CD4-positive, alpha-beta memory T cell (primary cell): Measurements from ENCODE around the gene GSTO2. TPM values are rescaled to one million over a fixed set of nuclear protein-coding genes. Genes with fewer than 3 reads are reported as not detected.

Experiments used
- CTCF ChIA-PET: fragments of 350-600 bp; sonication (Branson Sonifier 250); formaldehyde crosslinking; loops from one replicate; lab custom pipeline; 2021; ENCODE audit warnings: inconsistent platforms; ENCODE audit not compliant: partially characterized antibody; lab: Charles Lee
- POLR2A ChIA-PET: fragments of 350-600 bp; sonication (Branson Sonifier 250); formaldehyde crosslinking; loops from one replicate; lab custom pipeline; 2021; ENCODE audit not compliant: partially characterized antibody; lab: Charles Lee
- DNase-seq, 5 donors: peaks; one replicate each; pipeline versions ENCODE4 v3.0.0 to v3.0.0-alpha.2; 2020 to 2022; ENCODE audit warnings: mixed read lengths in 1 of 5
- H3K27ac ChIP-seq: one replicate; pipeline ENCODE4 v1.7.0; 2013; ENCODE audit warnings: low read depth, low read length
- H3K27me3 ChIP-seq: 2 replicates; pipeline ENCODE4 v1.7.0; 2013; ENCODE audit warnings: mild to moderate bottlenecking, low read length, moderate library complexity; ENCODE audit not compliant: insufficient read depth
- H3K36me3 ChIP-seq: 2 replicates; pipeline ENCODE4 v1.7.0; 2013; ENCODE audit warnings: mild to moderate bottlenecking, low read length, moderate library complexity; ENCODE audit not compliant: insufficient read depth
- H3K4me1 ChIP-seq: 2 replicates; pipeline ENCODE4 v1.7.0; 2013; ENCODE audit warnings: mild to moderate bottlenecking, low read length, moderate library complexity; ENCODE audit not compliant: insufficient read depth
- H3K4me3 ChIP-seq, 2 donors: one replicate each; pipeline ENCODE4 v1.7.0; 2013; ENCODE audit warnings: low read length in 2 of 2, mild to moderate bottlenecking in 1 of 2
- H3K9me3 ChIP-seq, 2 donors: one replicate each; pipeline ENCODE4 v1.7.0; 2013; ENCODE audit warnings: low read length in 2 of 2, control low read depth in 1 of 2; ENCODE audit not compliant: control insufficient read depth in 1 of 2
- H3K27ac Mint-ChIP-seq, 7 donors: one replicate each; pipeline ENCODE4 v1.8.0; 2020 to 2021; ENCODE audit warnings: mixed read lengths in 7 of 7, mild to moderate bottlenecking in 6 of 7, inconsistent platforms in 3 of 7, moderate library complexity in 3 of 7
- H3K27me3 Mint-ChIP-seq, 2 donors: one replicate each; pipeline ENCODE4 v1.8.0; 2020 to 2021; ENCODE audit warnings: mixed read lengths in 2 of 2
- H3K36me3 Mint-ChIP-seq, 2 donors: one replicate each; pipeline ENCODE4 v1.8.0; 2020 to 2021; ENCODE audit warnings: mixed read lengths in 2 of 2, inconsistent platforms in 1 of 2, mild to moderate bottlenecking in 1 of 2
- H3K4me1 Mint-ChIP-seq, 4 donors: one replicate each; pipeline ENCODE4 v1.8.0; 2020 to 2021; ENCODE audit warnings: mixed read lengths in 4 of 4, mild to moderate bottlenecking in 1 of 4
- H3K4me3 Mint-ChIP-seq, 8 donors: one replicate each; pipeline ENCODE4 v1.8.0; 2020 to 2021; ENCODE audit warnings: mixed read lengths in 8 of 8, mild to moderate bottlenecking in 7 of 8, moderate library complexity in 6 of 8, inconsistent platforms in 3 of 8
- H3K9me3 Mint-ChIP-seq, 8 donors: one replicate each; pipeline ENCODE4 v1.8.0; 2020 to 2021; ENCODE audit warnings: mixed read lengths in 8 of 8, mild to moderate bottlenecking in 5 of 8, inconsistent platforms in 3 of 8, moderate library complexity in 1 of 8
- intact Hi-C: fragments of 100-400 bp; cut with micrococcal nuclease; formaldehyde crosslinking; loops from one replicate; pipeline ENCODE4 v1.15.1; 2023
- polyA plus RNA-seq, 2 donors: library from polyadenylated mRNA; unstranded; fragments of 300-500 nt; fragmentation: Illumina TruSeq; gene quantifications; one replicate each; pipeline ENCODE4 v1.2.3, GENCODE V29; 2021
- total RNA-seq, 2 experiments: library from RNA; stranded (reverse); gene quantifications; one replicate each; pipeline ENCODE4 v1.2.3, GENCODE V29; 2021

The GSTO2 gene
- total and polyA plus RNA-seq, 4 experiments from 2014 or later, result 0.94 to 2.3 (median 1.4) TPM

DNA sequence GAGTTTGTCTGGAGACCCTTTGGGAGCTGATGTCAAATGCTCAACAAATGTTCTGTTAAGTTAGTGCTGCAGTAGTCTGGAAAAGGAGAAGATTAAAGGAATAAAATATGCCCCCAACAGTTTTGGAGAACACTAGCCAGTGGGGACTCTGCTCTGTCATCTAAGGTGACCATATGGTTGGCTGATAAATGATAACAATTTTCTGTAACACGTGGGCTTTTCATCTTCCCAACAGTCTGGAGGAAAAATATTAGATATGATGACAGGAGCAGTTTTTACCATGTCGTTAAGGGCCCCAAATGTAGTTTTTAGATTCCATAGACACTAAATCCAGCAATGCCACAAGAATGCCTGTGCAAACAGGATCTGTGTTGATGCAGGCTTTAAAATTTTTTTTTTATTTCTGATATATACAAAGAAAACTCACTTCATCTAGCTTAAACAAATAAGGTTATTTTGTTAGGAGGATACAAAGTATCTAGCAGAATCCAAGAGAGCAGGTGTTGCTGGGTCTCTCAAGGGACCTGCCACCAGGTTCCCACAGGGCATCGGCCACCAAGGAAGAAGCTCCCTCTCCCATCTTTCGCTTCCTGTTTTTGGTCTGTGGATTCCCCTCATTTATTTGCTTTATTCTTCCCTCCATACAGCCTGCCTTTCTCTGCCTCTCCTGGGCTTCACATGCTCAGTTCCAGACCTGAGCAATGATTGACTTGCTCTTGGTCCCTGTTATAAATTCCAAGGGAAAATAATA, 78.5 kb downstream of the GSTO2 start:
- Mint-ChIP-seq H3K36me3 (no peaks in the 10 kb centered on the region), H3K4me3 (no peak overlapping the region), H3K9me3 (peaks cover 0 to 2% (median 0%) of the 10 kb centered on the region in 8 donors), H3K27me3 (no peaks in the 10 kb centered on the region), H3K4me1 (peaks cover 18 to 26% (median 22%) of the 10 kb centered on the region in 4 donors), H3K27ac (no peak overlapping the region)
- no peak overlapping the region for H3K4me3 ChIP-seq
- ChIA-PET CTCF (interaction anchor here (1.3 to 11.8 kb wide), 5 partner anchors 9 to 73 kb away, joined by 3 to 481 read pairs (median 16); no protein-coding TSS in a partner anchor), POLR2A (interaction anchor here (0.6 to 1.6 kb wide), 5 partner anchors 9 to 227 kb away, joined by 3 to 7 read pairs (median 4); partner anchors contain the start of gene ITPRIP)
- intact Hi-C loops, result no loop called here
- DNase-seq, result no peak
- peaks cover 23% of the 10 kb centered on the region for H3K4me1 ChIP-seq
- no peaks in the 10 kb centered on the region for H3K36me3 ChIP-seq
- no peak overlapping the region for H3K27ac ChIP-seq
- no peaks in the 10 kb centered on the region for H3K27me3 ChIP-seq
- H3K9me3 ChIP-seq, result no peaks in the 10 kb centered on the region

- Mint-ChIP-seq H3K27ac (peak overlapping the region in 1 of 7 donors; percentile 5), H3K27me3 (no peaks in the 10 kb centered on the region), H3K9me3 (peaks cover 0 to 2% (median 0%) of the 10 kb centered on the region in 8 donors), H3K4me1 (peaks cover 19 to 31% (median 26%) of the 10 kb centered on the region in 4 donors), H3K4me3 (no peak overlapping the region), H3K36me3 (no peaks in the 10 kb centered on the region)
- Histone ChIP-seq H3K27ac (no peak overlapping the region), H3K9me3 (no peaks in the 10 kb centered on the region), H3K4me1 (peaks cover 32% of the 10 kb centered on the region), H3K36me3 (no peaks in the 10 kb centered on the region), H3K27me3 (no peaks in the 10 kb centered on the region), H3K4me3 (no peak overlapping the region)
- no peak for DNase-seq
- intact Hi-C loops, result no loop called here
- ChIA-PET CTCF (interaction anchor here (3.4 to 11.8 kb wide), 3 partner anchors 43 to 74 kb away, joined by 16 to 481 read pairs (median 449); no protein-coding TSS in a partner anchor), POLR2A (interaction anchor here (6.1 kb wide), 1 partner anchor 42 kb away, joined by 74 read pairs; no protein-coding TSS in a partner anchor)
These were observed 79.6 kb downstream of the GSTO2 start for GRCh38 chr10:104348601-104349000.

DNA sequence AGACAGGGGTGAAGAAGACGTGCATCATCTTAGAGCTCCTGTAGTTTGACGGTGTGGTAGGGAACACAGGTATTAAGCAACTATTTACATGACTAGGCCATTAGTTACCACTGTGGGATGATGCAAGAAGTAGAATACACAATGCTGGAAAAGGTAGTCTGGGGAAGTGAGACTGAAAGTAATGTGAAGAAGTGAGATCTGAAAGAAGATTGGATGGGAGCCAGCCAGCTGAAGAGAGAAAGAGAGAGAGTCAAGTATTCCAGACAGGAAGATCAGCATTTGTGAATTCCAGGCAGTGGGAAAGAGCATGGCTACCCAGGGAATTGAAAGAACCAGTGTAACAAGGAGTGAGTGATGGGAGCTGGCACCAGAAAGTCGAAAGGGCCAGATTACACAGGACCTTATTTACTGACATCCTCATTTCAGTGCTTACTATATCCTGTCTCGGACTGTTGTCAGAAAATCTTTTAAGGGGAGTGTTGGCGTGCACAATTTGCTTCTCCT, 80.7 kb downstream of the GSTO2 start:
- H3K9me3 ChIP-seq, result no peaks in the 10 kb centered on the region
- no peaks in the 10 kb centered on the region for H3K36me3 ChIP-seq
- Mint-ChIP-seq H3K9me3 (peaks cover 0 to 2% (median 0%) of the 10 kb centered on the region in 8 donors), H3K36me3 (no peaks in the 10 kb centered on the region), H3K27ac (no peak overlapping the region), H3K4me3 (no peak overlapping the region), H3K27me3 (no peaks in the 10 kb centered on the region), H3K4me1 (peaks cover 19 to 31% (median 26%) of the 10 kb centered on the region in 4 donors)
- DNase-seq, result no peak
- intact Hi-C loops, result loop anchor here (1.0 to 2.0 kb wide), 3 partner anchors 21 to 58 kb away; no protein-coding TSS in a partner anchor
- CTCF ChIA-PET, result interaction anchor here (2.3 to 11.8 kb wide), 9 partner anchors 11 to 75 kb away, joined by 7 to 481 read pairs (median 38); partner anchors contain the start of gene ITPRIP
- no peak overlapping the region for H3K27ac ChIP-seq
- H3K4me1 ChIP-seq, result peaks cover 41% of the 10 kb centered on the region
- no peaks in the 10 kb centered on the region for H3K27me3 ChIP-seq
- POLR2A ChIA-PET, result interaction anchor here (5.1 to 6.1 kb wide), 2 partner anchors 12 to 43 kb away, joined by 43 to 74 read pairs; partner anchors contain the start of gene ITPRIP
- no peak overlapping the region for H3K4me3 ChIP-seq

- Histone ChIP-seq H3K27ac (no peak overlapping the region), H3K36me3 (no peaks in the 10 kb centered on the region), H3K4me1 (peaks cover 41% of the 10 kb centered on the region), H3K4me3 (no peak overlapping the region), H3K9me3 (no peaks in the 10 kb centered on the region), H3K27me3 (no peaks in the 10 kb centered on the region)
- no peaks in the 10 kb centered on the region for H3K36me3 Mint-ChIP-seq
- POLR2A ChIA-PET, result interaction anchor here (5.1 to 6.1 kb wide), 2 partner anchors 13 to 43 kb away, joined by 43 to 74 read pairs; partner anchors contain the start of gene ITPRIP
- no peak overlapping the region for H3K4me3 Mint-ChIP-seq
- no peak overlapping the region for H3K27ac Mint-ChIP-seq
- DNase-seq, result peak; percentile 53 to 76 (median 70)
- intact Hi-C loops, result loop anchor here (1.0 to 2.0 kb wide), 3 partner anchors 21 to 59 kb away; no protein-coding TSS in a partner anchor
- CTCF ChIA-PET, result interaction anchor here (0.7 to 11.8 kb wide), 15 partner anchors 9 to 95 kb away, joined by 3 to 481 read pairs (median 16); partner anchors contain the start of genes GSTO1 and ITPRIP
- H3K4me1 Mint-ChIP-seq, result peaks cover 19 to 31% (median 26%) of the 10 kb centered on the region in 4 donors
- H3K9me3 Mint-ChIP-seq, result peaks cover 0 to 2% (median 0%) of the 10 kb centered on the region in 8 donors
- H3K27me3 Mint-ChIP-seq, result no peaks in the 10 kb centered on the region
These were observed 81.2 kb downstream of the GSTO2 start for GRCh38 chr10:104350127-104350635.

DNA sequence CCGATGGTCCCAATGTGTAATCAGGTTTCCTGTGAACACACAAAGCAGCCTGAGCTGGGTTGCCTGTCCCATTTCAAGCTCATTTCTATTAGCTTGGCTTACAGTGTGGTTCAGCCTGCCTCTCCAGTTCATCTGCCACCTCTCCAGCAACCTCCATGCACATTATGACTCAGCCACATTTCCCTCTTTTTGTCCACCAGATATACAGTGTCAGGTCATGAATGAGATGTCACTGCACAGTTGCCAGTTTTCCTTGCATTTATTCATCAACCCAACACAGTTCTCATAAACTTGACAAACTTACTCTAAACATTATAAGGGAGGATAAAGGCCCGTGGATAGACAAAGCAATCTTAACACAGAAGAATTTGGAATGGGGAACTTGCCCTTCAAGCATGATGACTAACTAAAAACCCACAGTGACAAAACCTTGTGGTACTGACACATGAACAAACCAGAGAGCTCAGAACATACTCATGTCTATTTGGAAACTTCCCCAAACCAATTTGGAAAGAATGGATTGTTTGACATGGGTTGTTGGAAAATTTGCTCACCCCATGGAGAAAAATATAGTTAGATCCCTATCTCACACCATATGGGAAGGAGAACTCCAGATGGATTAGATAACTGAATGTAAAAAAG, 82.2 kb downstream of the GSTO2 start:
- DNase-seq, result no peak
- ChIA-PET CTCF (interaction anchor here (0.6 to 11.8 kb wide), 19 partner anchors 10 to 96 kb away, joined by 3 to 481 read pairs (median 8); partner anchors contain the start of genes GSTO1 and ITPRIP), POLR2A (interaction anchor here (0.8 to 6.1 kb wide), 5 partner anchors 14 to 82 kb away, joined by 3 to 74 read pairs (median 5); partner anchors contain the start of genes GSTO2 and ITPRIP)
- intact Hi-C loops, result loop anchor here (2.0 kb wide), 1 partner anchor 22 kb away; no protein-coding TSS in a partner anchor
- H3K4me3 ChIP-seq, result no peak overlapping the region
- Mint-ChIP-seq H3K4me3 (peak overlapping the region in 1 of 8 donors; percentile 25), H3K36me3 (no peaks in the 10 kb centered on the region), H3K27ac (peak overlapping the region in 2 of 7 donors; percentile 14 to 73), H3K9me3 (no peaks in the 10 kb centered on the region), H3K4me1 (peaks cover 9 to 21% (median 18%) of the 10 kb centered on the region in 4 donors), H3K27me3 (no peaks in the 10 kb centered on the region)
- no peak overlapping the region for H3K27ac ChIP-seq
- H3K9me3 ChIP-seq, result no peaks in the 10 kb centered on the region
- no peaks in the 10 kb centered on the region for H3K27me3 ChIP-seq
- H3K4me1 ChIP-seq, result peaks cover 36% of the 10 kb centered on the region
- H3K36me3 ChIP-seq, result no peaks in the 10 kb centered on the region

DNA sequence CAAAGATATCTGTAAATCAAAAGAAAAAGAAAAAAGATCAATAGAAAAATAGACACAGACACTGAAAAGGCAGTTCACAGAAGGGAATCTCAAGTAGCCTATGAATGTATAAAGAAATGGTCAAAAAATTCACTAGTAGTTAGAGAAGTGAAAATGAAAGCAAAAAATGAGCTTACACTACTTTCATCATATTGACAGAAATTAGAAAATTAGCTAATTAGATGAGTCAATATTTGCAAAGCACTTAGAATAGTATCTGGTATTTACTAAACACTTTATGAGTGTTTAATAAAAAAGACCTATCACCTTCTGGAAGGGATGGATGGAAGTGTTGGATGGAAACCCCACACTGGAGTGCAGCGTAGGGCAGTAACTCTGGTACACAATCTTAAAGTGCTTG, 82.9 kb downstream of the GSTO2 start:
- Histone ChIP-seq H3K27me3 (no peaks in the 10 kb centered on the region), H3K4me1 (peaks cover 33% of the 10 kb centered on the region), H3K36me3 (no peaks in the 10 kb centered on the region), H3K27ac (no peak overlapping the region), H3K4me3 (no peak overlapping the region), H3K9me3 (no peaks in the 10 kb centered on the region)
- POLR2A ChIA-PET, result interaction anchor here (0.7 to 6.1 kb wide), 5 partner anchors 14 to 83 kb away, joined by 3 to 74 read pairs (median 5); partner anchors contain the start of genes GSTO2 and ITPRIP
- CTCF ChIA-PET, result interaction anchor here (0.9 to 11.8 kb wide), 13 partner anchors 9 to 80 kb away, joined by 4 to 481 read pairs (median 26); partner anchors contain the start of gene ITPRIP
- intact Hi-C loops, result loop anchor here (1.0 to 2.0 kb wide), 2 partner anchors 23 to 30 kb away; no protein-coding TSS in a partner anchor
- no peaks in the 10 kb centered on the region for H3K27me3 Mint-ChIP-seq
- H3K4me3 Mint-ChIP-seq, result peak overlapping the region in 5 of 8 donors; percentile 41 to 72 (median 61)
- peak overlapping the region in 4 of 7 donors; percentile 61 to 83 (median 68) for H3K27ac Mint-ChIP-seq
- no peaks in the 10 kb centered on the region for H3K36me3 Mint-ChIP-seq
- H3K9me3 Mint-ChIP-seq, result no peaks in the 10 kb centered on the region
- peaks cover 4 to 19% (median 15%) of the 10 kb centered on the region in 4 donors for H3K4me1 Mint-ChIP-seq
- DNase-seq, result no peak
